Smooth muscle cell (in vitro differentiated cells): ENCODE data around the gene ZNF197. TPM values are rescaled to one million over a fixed set of nuclear protein-coding genes. Genes with fewer than 3 reads are reported as not detected.
"Not testable (repeated sequence)": the region's sequence is repeated elsewhere in the genome, so short reads cannot be mapped to it uniquely, and the experiment has no call there.

Source experiments
- DNase-seq: peaks from one replicate; lab custom pipeline; 2025; ENCODE audit not compliant: unreplicated experiment; lab: John Stamatoyannopoulos, UW
- H2AFZ ChIP-seq: fragments of 200-600 bp; sonication (generic); 2 replicates; pipeline ENCODE4 v1.6.0; 2016; ENCODE audit warnings: antibody characterized with exemption, low read depth, mild to moderate bottlenecking
- H3F3A ChIP-seq: fragments of 200-600 bp; sonication (generic); 2 replicates; pipeline ENCODE4 v1.6.0; 2017; ENCODE audit warnings: antibody characterized with exemption, low read depth
- H3K27ac ChIP-seq: fragments of 200-600 bp; sonication (generic); 2 replicates; pipeline ENCODE4 v1.5.1; 2016; ENCODE audit warnings: low read depth, mild to moderate bottlenecking
- H3K27me3 ChIP-seq: fragments of 200-600 bp; sonication (generic); 2 replicates; pipeline ENCODE4 v1.6.1; 2016; ENCODE audit warnings: low read depth, mild to moderate bottlenecking
- H3K36me3 ChIP-seq: fragments of 200-600 bp; sonication (generic); 2 replicates; pipeline ENCODE4 v1.5.1; 2016; ENCODE audit warnings: low read depth
- H3K4me1 ChIP-seq: fragments of 200-600 bp; sonication (generic); 2 replicates; pipeline ENCODE4 v1.5.1; 2016; ENCODE audit warnings: low read depth
- H3K4me2 ChIP-seq: fragments of 200-600 bp; sonication (generic); 2 replicates; pipeline ENCODE4 v1.6.0; 2016; ENCODE audit warnings: mild to moderate bottlenecking
- H3K4me3 ChIP-seq: fragments of 200-600 bp; sonication (generic); 2 replicates; pipeline ENCODE4 v1.5.1; 2016; ENCODE audit warnings: mild to moderate bottlenecking
- H3K79me2 ChIP-seq: fragments of 200-600 bp; sonication (generic); 2 replicates; pipeline ENCODE4 v1.6.0; 2016; ENCODE audit warnings: low read depth, mild to moderate bottlenecking
- H3K9ac ChIP-seq: fragments of 200-600 bp; sonication (generic); 2 replicates; pipeline ENCODE4 v1.6.0; 2016; ENCODE audit warnings: low read depth
- H3K9me3 ChIP-seq: fragments of 200-600 bp; sonication (generic); replicated peaks from 2 replicates; pipeline ENCODE4 v1.5.1; 2016; ENCODE audit warnings: low read depth
- H4K20me1 ChIP-seq: fragments of 200-600 bp; sonication (generic); 2 replicates; pipeline ENCODE4 v1.6.0; 2016; ENCODE audit warnings: low read depth
- CTCF ChIP-seq: fragments of 200-600 bp; sonication (generic); IDR thresholded peaks from 2 replicates; pipeline ENCODE4 v1.5.1; 2017; ENCODE audit warnings: borderline replicate concordance, mild to moderate bottlenecking, antibody characterized with exemption; ENCODE audit not compliant: insufficient read depth, poor library complexity, severe bottlenecking
- WGBS: methylation state at CpG from one replicate; pipeline ENCODE4 v1.1.7; 2016; ENCODE audit warnings: low lambda C conversion rate; 5-methylcytosine and 5-hydroxymethylcytosine counted together
- polyA plus RNA-seq: library from polyadenylated mRNA; unstranded; fragments of >200 nt; fragmentation: Nextera tagmentation; extraction: Ambion mirVana; gene quantifications from 2 replicates; pipeline ENCODE4 v1.2.1, GENCODE V29; 2016
- total RNA-seq: library from RNA; depleted of rRNA; stranded (reverse); fragments of >200 nt; gene quantifications from 2 replicates; pipeline ENCODE4 v1.2.3, GENCODE V29; 2014

Gene ZNF197
- total and polyA plus RNA-seq, 2 experiments from 2014 or later, result 10.1 to 23.0 TPM

DNA sequence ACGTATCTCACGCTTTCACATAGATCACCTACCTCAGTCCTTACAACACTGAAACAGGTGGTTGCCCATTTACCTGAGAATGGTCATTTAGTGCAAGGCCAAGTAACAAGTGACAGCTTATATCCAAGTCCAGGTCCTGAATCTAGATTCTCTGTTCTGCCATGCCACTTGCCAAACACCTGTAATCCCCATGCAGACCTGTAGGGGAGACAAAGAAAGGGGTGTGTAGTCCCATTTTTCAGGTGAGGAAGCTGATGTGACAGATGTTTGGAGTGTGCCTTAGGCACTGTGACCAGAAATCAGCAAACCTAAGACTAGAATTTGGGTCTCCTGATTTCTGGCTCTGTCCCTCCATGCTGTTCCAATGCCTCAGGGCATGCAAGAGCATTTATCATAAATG is 36.4 kb downstream of the ZNF197 start:
- H3F3A ChIP-seq, result no peaks in the 10 kb centered on the region
- no peak overlapping the region for H3K27ac ChIP-seq
- no peak overlapping the region for H2AFZ ChIP-seq
- H3K79me2 ChIP-seq, result no peaks in the 10 kb centered on the region
- peaks cover 21% of the 10 kb centered on the region for H3K9me3 ChIP-seq
- no peaks in the 10 kb centered on the region for H3K4me1 ChIP-seq
- H4K20me1 ChIP-seq, result no peaks in the 10 kb centered on the region
- WGBS, result 100% methylated on average over 2 of the region's 2 CpGs
- H3K27me3 ChIP-seq, result no peaks in the 10 kb centered on the region
- H3K9ac ChIP-seq, result no peak overlapping the region
- peaks cover 49% of the 10 kb centered on the region for H3K36me3 ChIP-seq
- no peak overlapping the region for H3K4me2 ChIP-seq
- DNase-seq, result no peak
- H3K4me3 ChIP-seq, result no peak overlapping the region
- peak; percentile 11 for TF ChIP-seq CTCF

- Histone ChIP-seq H2AFZ (no peak overlapping the region), H3K79me2 (no peaks in the 10 kb centered on the region), H3K9ac (no peak overlapping the region), H4K20me1 (no peaks in the 10 kb centered on the region), H3K27ac (no peak overlapping the region), H3K27me3 (no peaks in the 10 kb centered on the region), H3K9me3 (peaks cover 7% of the 10 kb centered on the region), H3K4me3 (no peak overlapping the region), H3K4me2 (no peak overlapping the region), H3F3A (no peaks in the 10 kb centered on the region), H3K4me1 (no peaks in the 10 kb centered on the region), H3K36me3 (peaks cover 14% of the 10 kb centered on the region)
- no peak for DNase-seq
- 95% methylated on average over 3 of the region's 3 CpGs for WGBS
- TF ChIP-seq CTCF, result no peak
Observed at GRCh38 chr3:44665173-44665572, 40.3 kb downstream of the ZNF197 start.

DNA sequence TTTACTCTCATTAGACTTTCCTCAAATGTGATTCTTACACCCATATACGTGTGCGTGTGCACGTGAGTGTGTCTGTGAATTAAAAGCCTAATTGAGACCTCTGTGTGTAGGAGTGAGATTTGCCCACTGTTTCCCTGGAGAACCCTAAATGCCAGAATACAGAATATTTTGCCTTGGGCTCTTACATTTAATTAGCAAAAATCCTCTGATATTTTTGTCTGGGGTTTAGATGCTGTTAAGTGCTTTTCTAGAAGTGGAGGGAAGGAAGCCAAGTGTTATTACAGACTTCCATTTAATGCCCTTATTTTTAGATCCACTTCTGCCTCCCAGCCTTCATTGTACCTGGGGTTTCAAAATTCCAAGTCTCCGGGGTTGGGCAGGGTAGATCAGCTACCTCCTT is 41.5 kb downstream of the ZNF197 start:
- H3K79me2 ChIP-seq, result no peaks in the 10 kb centered on the region
- 97% methylated on average over 4 of the region's 4 CpGs for WGBS
- H3K9me3 ChIP-seq, result no peaks in the 10 kb centered on the region
- no peak overlapping the region for H3K4me2 ChIP-seq
- H3K4me1 ChIP-seq, result no peaks in the 10 kb centered on the region
- no peak overlapping the region for H2AFZ ChIP-seq
- H4K20me1 ChIP-seq, result no peaks in the 10 kb centered on the region
- H3K27me3 ChIP-seq, result no peaks in the 10 kb centered on the region
- peaks cover 2% of the 10 kb centered on the region for H3K36me3 ChIP-seq
- no peaks in the 10 kb centered on the region for H3F3A ChIP-seq
- TF ChIP-seq CTCF, result no peak
- DNase-seq, result no peak
- no peak overlapping the region for H3K27ac ChIP-seq
- H3K4me3 ChIP-seq, result no peak overlapping the region
- no peak overlapping the region for H3K9ac ChIP-seq

DNA sequence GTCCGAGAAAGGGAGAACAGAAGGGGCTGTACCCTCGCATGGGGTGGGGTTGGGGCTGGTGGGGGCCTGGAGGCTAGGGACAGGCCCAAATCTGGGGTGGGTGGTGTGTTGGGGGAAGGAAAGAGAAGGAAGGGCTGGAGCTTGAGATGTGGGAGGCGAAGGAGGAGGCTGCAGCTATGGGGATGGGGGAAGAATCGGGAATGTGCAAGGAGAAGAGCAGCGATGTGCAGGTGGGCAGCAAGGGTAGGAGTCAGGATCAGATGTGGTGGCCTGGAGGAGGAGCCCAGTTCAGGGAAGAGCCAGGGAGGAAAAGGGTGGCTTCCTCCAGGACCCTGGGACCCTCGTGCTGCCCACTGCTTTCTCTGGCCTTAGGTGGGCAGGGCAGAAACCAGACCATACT is 44.9 kb downstream of the ZNF197 start:
- TF ChIP-seq CTCF, result no peak
- Histone ChIP-seq H3K4me3 (no peak overlapping the region), H3K4me1 (no peaks in the 10 kb centered on the region), H3F3A (no peaks in the 10 kb centered on the region), H3K4me2 (no peak overlapping the region), H3K9me3 (no peaks in the 10 kb centered on the region), H3K79me2 (no peaks in the 10 kb centered on the region), H3K36me3 (no peaks in the 10 kb centered on the region), H3K27me3 (no peaks in the 10 kb centered on the region), H2AFZ (no peak overlapping the region), H3K27ac (no peak overlapping the region), H4K20me1 (no peaks in the 10 kb centered on the region), H3K9ac (no peak overlapping the region)
- DNase-seq, result no peak
- WGBS, result 93% methylated on average over 4 of the region's 6 CpGs

GRCh38 chr3:44673466-44673865 is 48.6 kb downstream of the ZNF197 start:
- H3K36me3 ChIP-seq, H4K20me1 ChIP-seq, H3K27me3 ChIP-seq, H3K9ac ChIP-seq, H2AFZ ChIP-seq, H3K79me2 ChIP-seq, H3K9me3 ChIP-seq, DNase-seq, H3F3A ChIP-seq, H3K4me1 ChIP-seq, H3K4me2 ChIP-seq, H3K27ac ChIP-seq, H3K4me3 ChIP-seq: not testable (repeated sequence)
- 94% methylated on average over 8 of the region's 8 CpGs for WGBS
